Activated CD4-positive, alpha-beta T cell treated with anti-CD3 and anti-CD28 coated beads for 36 hours (primary cell): ENCODE results near the gene ARMC10. TPM values are rescaled to one million over a fixed set of nuclear protein-coding genes. Genes with fewer than 3 reads are reported as not detected.
A peak's percentile ranks its signal among the peaks of the same experiment; 100 is the strongest.

ENCODE experiments used
- ATAC-seq: fragments of 200-7000 bp; cut with Tn5 transposase; one replicate; pipeline ENCODE4 v1.10.0; 2021; ENCODE audit warnings: mild to moderate bottlenecking, moderate library complexity
- CTCF ChIA-PET: fragments of 350-600 bp; sonication (Branson Sonifier 250); formaldehyde crosslinking; loops from one replicate; lab custom pipeline; 2021; ENCODE audit warnings: antibody characterized with exemption; lab: Charles Lee
- POLR2A ChIA-PET: fragments of 350-600 bp; sonication (Branson Sonifier 250); formaldehyde crosslinking; loops from one replicate; lab custom pipeline; 2021; ENCODE audit warnings: antibody characterized with exemption, inconsistent platforms; lab: Charles Lee
- DNase-seq: peaks from one replicate; pipeline ENCODE4 v3.0.0-alpha.2; 2020
- H3K27ac Mint-ChIP-seq: one replicate; pipeline ENCODE4 v1.8.0; 2021; ENCODE audit warnings: mixed read lengths
- H3K27me3 Mint-ChIP-seq: one replicate; pipeline ENCODE4 v1.8.0; 2021; ENCODE audit warnings: mixed read lengths
- H3K36me3 Mint-ChIP-seq: one replicate; pipeline ENCODE4 v1.8.0; 2021; ENCODE audit warnings: low read depth, mixed read lengths
- H3K4me1 Mint-ChIP-seq: one replicate; pipeline ENCODE4 v1.8.0; 2021; ENCODE audit warnings: mixed read lengths
- H3K4me3 Mint-ChIP-seq: one replicate; pipeline ENCODE4 v1.8.0; 2021; ENCODE audit warnings: mild to moderate bottlenecking, moderate library complexity, mixed read lengths
- H3K9me3 Mint-ChIP-seq: one replicate; pipeline ENCODE4 v1.8.0; 2021; ENCODE audit warnings: low read depth, mixed read lengths
- intact Hi-C, 2 experiments: fragments of 100-400 bp; cut with DNase I in 1 of 2; cut with micrococcal nuclease in 1 of 2; formaldehyde crosslinking; loops; one replicate each; pipeline versions ENCODE4 v1.14.2 to v1.15.1; 2022 to 2024; cut with DNase I, micrococcal nuclease
- total RNA-seq, 2 experiments: library from RNA; stranded (reverse); gene quantifications; one replicate each; pipeline ENCODE4 v1.2.3, GENCODE V29; 2021

The ARMC10 gene
- total RNA-seq, 2 experiments from 2014 or later: 42.6 to 50.1 TPM

- POLR2A ChIA-PET: no interaction called here
- peaks cover 26% of the 10 kb centered on the region for H3K36me3 Mint-ChIP-seq
- intact Hi-C loops: no loop called here
- H3K4me1 Mint-ChIP-seq: no peaks in the 10 kb centered on the region
- no peak overlapping the region for H3K4me3 Mint-ChIP-seq
- H3K9me3 Mint-ChIP-seq: no peaks in the 10 kb centered on the region
- no peak overlapping the region for H3K27ac Mint-ChIP-seq
- no peak for DNase-seq
- no peaks in the 10 kb centered on the region for H3K27me3 Mint-ChIP-seq
- CTCF ChIA-PET: no interaction called here
- ATAC-seq: no peak
These were observed 49.6 kb downstream of the ARMC10 start for GRCh38 chr7:103124429-103124979.

GRCh38 chr7:103127006-103127405 is 52.1 kb downstream of the ARMC10 start:
- no peaks in the 10 kb centered on the region for H3K4me1 Mint-ChIP-seq
- CTCF ChIA-PET: no interaction called here
- DNase-seq: no peak
- H3K27ac Mint-ChIP-seq: no peak overlapping the region
- H3K4me3 Mint-ChIP-seq: no peak overlapping the region
- POLR2A ChIA-PET: no interaction called here
- H3K27me3 Mint-ChIP-seq: no peaks in the 10 kb centered on the region
- intact Hi-C loops: no loop called here
- H3K36me3 Mint-ChIP-seq: peaks cover 27% of the 10 kb centered on the region
- no peak for ATAC-seq
- no peaks in the 10 kb centered on the region for H3K9me3 Mint-ChIP-seq

GRCh38 chr7:103129702-103130549 is 55.0 kb downstream of the ARMC10 start:
- Mint-ChIP-seq H3K9me3 (no peaks in the 10 kb centered on the region), H3K27me3 (no peaks in the 10 kb centered on the region), H3K4me1 (no peaks in the 10 kb centered on the region), H3K27ac (no peak overlapping the region), H3K36me3 (peaks cover 23% of the 10 kb centered on the region), H3K4me3 (no peak overlapping the region)
- DNase-seq (no peak), ATAC-seq (no peak)
- POLR2A ChIA-PET: interaction anchor here (0.6 kb wide), 1 partner anchor 1140 kb away, joined by 4 read pairs; no protein-coding TSS in a partner anchor
- intact Hi-C loops: no loop called here
- CTCF ChIA-PET: no interaction called here

- ATAC-seq (no peak), DNase-seq (no peak)
- POLR2A ChIA-PET: no interaction called here
- peaks cover 21% of the 10 kb centered on the region for H3K36me3 Mint-ChIP-seq
- CTCF ChIA-PET: no interaction called here
- intact Hi-C loops: no loop called here
- no peak overlapping the region for H3K27ac Mint-ChIP-seq
- no peaks in the 10 kb centered on the region for H3K9me3 Mint-ChIP-seq
- H3K4me3 Mint-ChIP-seq: no peak overlapping the region
- H3K27me3 Mint-ChIP-seq: no peaks in the 10 kb centered on the region
- H3K4me1 Mint-ChIP-seq: no peaks in the 10 kb centered on the region
These were observed 56.1 kb downstream of the ARMC10 start for GRCh38 chr7:103130901-103131624.

GRCh38 chr7:103132995-103133688 is 58.2 kb downstream of the ARMC10 start:
- ChIA-PET POLR2A (no interaction called here), CTCF (no interaction called here)
- DNase-seq (no peak), ATAC-seq (no peak)
- Mint-ChIP-seq H3K36me3 (peaks cover 9% of the 10 kb centered on the region), H3K4me1 (no peaks in the 10 kb centered on the region), H3K27ac (no peak overlapping the region), H3K4me3 (no peak overlapping the region), H3K9me3 (no peaks in the 10 kb centered on the region), H3K27me3 (no peaks in the 10 kb centered on the region)
- intact Hi-C loops: no loop called here

GRCh38 chr7:103134836-103135554 is 60.1 kb downstream of the ARMC10 start:
- no peak for ATAC-seq
- Mint-ChIP-seq H3K27ac (no peak overlapping the region), H3K4me1 (no peaks in the 10 kb centered on the region), H3K9me3 (no peaks in the 10 kb centered on the region), H3K27me3 (no peaks in the 10 kb centered on the region), H3K36me3 (peaks cover 4% of the 10 kb centered on the region), H3K4me3 (no peak overlapping the region)
- DNase-seq: no peak
- POLR2A ChIA-PET: no interaction called here
- intact Hi-C loops: no loop called here
- CTCF ChIA-PET: no interaction called here

- intact Hi-C loops: no loop called here
- Mint-ChIP-seq H3K27me3 (no peaks in the 10 kb centered on the region), H3K9me3 (no peaks in the 10 kb centered on the region), H3K27ac (no peak overlapping the region), H3K36me3 (peaks cover 15% of the 10 kb centered on the region), H3K4me3 (no peak overlapping the region), H3K4me1 (peaks cover 14% of the 10 kb centered on the region)
- ATAC-seq (no peak), DNase-seq (no peak)
- ChIA-PET POLR2A (interaction anchor here (0.5 kb wide), 1 partner anchor 15 kb away, joined by 4 read pairs; no protein-coding TSS in a partner anchor), CTCF (no interaction called here)
These were observed 65.1 kb downstream of the ARMC10 start for GRCh38 chr7:103140061-103140460.

- Mint-ChIP-seq H3K27ac (no peak overlapping the region), H3K36me3 (peaks cover 16% of the 10 kb centered on the region), H3K27me3 (no peaks in the 10 kb centered on the region), H3K4me3 (no peak overlapping the region), H3K4me1 (peaks cover 14% of the 10 kb centered on the region), H3K9me3 (no peaks in the 10 kb centered on the region)
- no peak for DNase-seq
- no peak for ATAC-seq
- ChIA-PET POLR2A (interaction anchor here (0.5 kb wide), 2 partner anchors 8 to 15 kb away, joined by 4 read pairs; partner anchors contain the start of gene NAPEPLD), CTCF (no interaction called here)
- intact Hi-C loops: no loop called here
These were observed 65.7 kb downstream of the ARMC10 start for GRCh38 chr7:103140685-103141084.

GRCh38 chr7:103141753-103142404 is 66.9 kb downstream of the ARMC10 start:
- H3K27ac Mint-ChIP-seq: no peak overlapping the region
- no peaks in the 10 kb centered on the region for H3K27me3 Mint-ChIP-seq
- CTCF ChIA-PET: no interaction called here
- peaks cover 17% of the 10 kb centered on the region for H3K4me1 Mint-ChIP-seq
- intact Hi-C loops: no loop called here
- DNase-seq (no peak), ATAC-seq (peak; percentile 74)
- no peaks in the 10 kb centered on the region for H3K9me3 Mint-ChIP-seq
- POLR2A ChIA-PET: no interaction called here
- H3K36me3 Mint-ChIP-seq: peaks cover 16% of the 10 kb centered on the region
- no peak overlapping the region for H3K4me3 Mint-ChIP-seq

- POLR2A ChIA-PET: no interaction called here
- H3K4me1 Mint-ChIP-seq: peaks cover 23% of the 10 kb centered on the region
- no peak overlapping the region for H3K4me3 Mint-ChIP-seq
- CTCF ChIA-PET: interaction anchor here (0.8 kb wide), 1 partner anchor 9 kb away, joined by 3 read pairs; no protein-coding TSS in a partner anchor
- intact Hi-C loops: no loop called here
- H3K36me3 Mint-ChIP-seq: peaks cover 16% of the 10 kb centered on the region
- ATAC-seq (no peak), DNase-seq (no peak)
- no peaks in the 10 kb centered on the region for H3K9me3 Mint-ChIP-seq
- no peak overlapping the region for H3K27ac Mint-ChIP-seq
- no peaks in the 10 kb centered on the region for H3K27me3 Mint-ChIP-seq
These were observed 67.6 kb downstream of the ARMC10 start for GRCh38 chr7:103142494-103142893.
